CD4-positive, CD25-positive, alpha-beta regulatory T cell (primary cell): ENCODE results near the gene MAGI2. TPM values are rescaled to one million over a fixed set of nuclear protein-coding genes. Genes with fewer than 3 reads are reported as not detected.
"Not testable (repeated sequence)": the region's sequence is repeated elsewhere in the genome, so short reads cannot be mapped to it uniquely, and the experiment has no call there.

ENCODE experiments used
- ATAC-seq, 2 donors: fragments of 150-1000 bp; cut with Tn5 transposase; one replicate each; pipeline ENCODE4 v1.10.0; 2021; ENCODE audit warnings: low read depth in 2 of 2, moderate number of reproducible peaks in 2 of 2, moderate library complexity in 1 of 2
- DNase-seq, 3 donors: peaks; one replicate each; pipeline versions ENCODE4 v3.0.0 to v3.0.0-alpha.2; 2012 to 2022; ENCODE audit warnings: mixed read lengths in 1 of 3
- H3K27ac ChIP-seq: one replicate; pipeline ENCODE4 v1.7.0; 2013; ENCODE audit warnings: mild to moderate bottlenecking, low read length; ENCODE audit not compliant: insufficient read depth, poor library complexity, severe bottlenecking
- H3K27me3 ChIP-seq: one replicate; pipeline ENCODE4 v1.7.0; 2013; ENCODE audit warnings: low read length; ENCODE audit not compliant: control insufficient read depth, insufficient read depth
- H3K36me3 ChIP-seq: one replicate; pipeline ENCODE4 v1.7.0; 2013; ENCODE audit warnings: mild to moderate bottlenecking, low read length, moderate library complexity; ENCODE audit not compliant: control insufficient read depth, insufficient read depth
- H3K4me1 ChIP-seq: 2 replicates; pipeline ENCODE4 v1.7.0; 2013; ENCODE audit warnings: mild to moderate bottlenecking, low read length; ENCODE audit not compliant: insufficient read depth, control insufficient read depth, poor library complexity, severe bottlenecking
- H3K4me3 ChIP-seq: one replicate; pipeline ENCODE4 v1.7.0; 2013; ENCODE audit warnings: low read depth, mild to moderate bottlenecking, low read length, moderate library complexity
- H3K9me3 ChIP-seq, 2 experiments: 1 replicate in 1 of 2; 2 replicates in 1 of 2; pipeline ENCODE4 v1.7.0; 2013; ENCODE audit warnings: low read length in 2 of 2, mild to moderate bottlenecking in 1 of 2, moderate library complexity in 1 of 2; ENCODE audit not compliant: control insufficient read depth in 2 of 2
- H3K27ac Mint-ChIP-seq, 3 donors: one replicate each; pipeline ENCODE4 v1.8.0; 2020 to 2022; ENCODE audit warnings: mild to moderate bottlenecking in 3 of 3, mixed read lengths in 3 of 3, moderate library complexity in 2 of 3
- H3K27me3 Mint-ChIP-seq: one replicate; pipeline ENCODE4 v1.8.0; 2022; ENCODE audit warnings: mild to moderate bottlenecking, mixed read lengths
- H3K36me3 Mint-ChIP-seq: one replicate; pipeline ENCODE4 v1.8.0; 2020; ENCODE audit warnings: mixed read lengths
- H3K4me1 Mint-ChIP-seq, 4 donors: one replicate each; pipeline ENCODE4 v1.8.0; 2020 to 2022; ENCODE audit warnings: mixed read lengths in 4 of 4, mild to moderate bottlenecking in 1 of 4
- H3K4me3 Mint-ChIP-seq, 4 donors: one replicate each; pipeline ENCODE4 v1.8.0; 2020 to 2022; ENCODE audit warnings: mild to moderate bottlenecking in 4 of 4, mixed read lengths in 4 of 4, moderate library complexity in 3 of 4
- H3K9me3 Mint-ChIP-seq, 7 donors: one replicate each; pipeline ENCODE4 v1.8.0; 2020 to 2022; ENCODE audit warnings: mixed read lengths in 7 of 7, mild to moderate bottlenecking in 3 of 7, moderate library complexity in 2 of 7
- polyA plus RNA-seq, 4 donors: library from polyadenylated mRNA; unstranded; fragments of 300-500 nt; fragmentation: Illumina TruSeq; gene quantifications; one replicate each; pipeline ENCODE4 v1.2.3, GENCODE V29; 2021
- total RNA-seq: library from RNA; stranded (reverse); gene quantifications from one replicate; pipeline ENCODE4 v1.2.3, GENCODE V29; 2022

Gene MAGI2
- total and polyA plus RNA-seq, 5 donors from 2014 or later: not detected

DNA sequence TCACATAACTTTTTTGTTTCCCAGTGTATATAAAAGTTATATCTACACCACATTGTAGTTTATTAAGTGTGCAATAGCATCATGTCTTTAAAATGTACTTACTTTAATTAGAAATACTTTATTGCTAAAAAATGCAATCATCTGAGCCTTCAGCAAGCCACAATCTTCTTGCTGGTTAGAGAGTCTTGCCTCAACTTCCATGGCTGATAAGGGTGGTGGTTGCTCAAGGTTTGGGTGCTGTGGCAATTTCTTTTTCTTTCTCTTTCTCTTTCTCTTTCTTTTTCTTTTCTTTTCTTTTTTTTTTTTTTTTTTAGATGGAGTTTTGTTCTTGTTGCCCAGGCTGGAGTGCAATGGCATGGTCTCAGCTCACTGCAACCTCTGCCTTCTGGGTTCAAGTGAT is 360.0 kb downstream of the MAGI2 start:
- no peaks in the 10 kb centered on the region for H3K4me1 Mint-ChIP-seq
- DNase-seq: no peak
- Histone ChIP-seq H3K4me3 (no peak overlapping the region), H3K27me3 (no peaks in the 10 kb centered on the region), H3K4me1 (no peaks in the 10 kb centered on the region), H3K9me3 (no peaks in the 10 kb centered on the region), H3K36me3 (no peaks in the 10 kb centered on the region), H3K27ac (no peak overlapping the region)
- no peak overlapping the region for H3K27ac Mint-ChIP-seq
- H3K9me3 Mint-ChIP-seq: peaks cover 0 to 17% (median 2%) of the 10 kb centered on the region in 7 donors
- ATAC-seq: no peak
- H3K36me3 Mint-ChIP-seq: no peaks in the 10 kb centered on the region
- H3K4me3 Mint-ChIP-seq: no peak overlapping the region
- H3K27me3 Mint-ChIP-seq: no peaks in the 10 kb centered on the region

DNA sequence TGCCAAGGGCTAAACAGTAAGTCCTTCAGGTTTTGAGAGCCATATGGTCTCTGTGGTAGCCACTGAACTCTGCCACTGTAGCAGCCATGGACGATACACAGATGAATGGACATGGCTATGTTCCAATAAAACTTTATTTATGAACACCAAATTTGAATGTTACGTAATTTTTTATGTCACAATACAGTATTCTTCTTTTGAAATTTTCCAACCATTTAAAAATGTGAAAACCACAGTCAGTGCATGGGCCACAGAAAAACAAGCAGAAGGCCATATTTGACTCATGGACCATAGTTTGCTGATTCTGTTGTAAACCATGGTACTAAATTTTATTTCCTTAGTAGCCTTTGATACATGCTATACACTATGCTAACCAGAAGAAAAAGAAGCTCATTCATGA is 361.8 kb downstream of the MAGI2 start:
- no peaks in the 10 kb centered on the region for H3K27me3 ChIP-seq
- Mint-ChIP-seq H3K4me1 (no peaks in the 10 kb centered on the region), H3K9me3 (peaks cover 0 to 20% (median 2%) of the 10 kb centered on the region in 7 donors), H3K36me3 (no peaks in the 10 kb centered on the region), H3K4me3 (no peak overlapping the region), H3K27me3 (no peaks in the 10 kb centered on the region), H3K27ac (no peak overlapping the region)
- no peaks in the 10 kb centered on the region for H3K4me1 ChIP-seq
- ATAC-seq (no peak), DNase-seq (no peak)
- H3K36me3 ChIP-seq: no peaks in the 10 kb centered on the region
- H3K4me3 ChIP-seq: no peak overlapping the region
- no peak overlapping the region for H3K27ac ChIP-seq
- no peaks in the 10 kb centered on the region for H3K9me3 ChIP-seq

DNA sequence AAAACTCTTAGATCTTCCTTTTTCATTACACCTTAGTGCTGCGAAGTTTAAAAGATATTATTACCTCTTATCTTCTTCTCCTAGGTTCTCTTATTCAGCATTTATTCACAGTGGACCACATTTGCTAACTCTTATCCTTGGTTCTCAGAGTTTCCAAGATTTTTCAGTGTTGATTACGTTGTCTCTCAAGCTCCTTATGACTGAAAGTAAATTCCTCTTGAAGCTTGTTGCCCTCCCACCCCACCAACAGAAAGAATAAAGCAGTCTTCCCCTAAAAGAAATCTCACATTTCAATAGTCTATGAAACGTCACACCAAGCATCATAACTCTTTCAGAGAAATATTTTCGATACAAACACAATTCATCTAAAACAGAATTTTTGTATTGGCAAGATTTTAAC is 362.5 kb downstream of the MAGI2 start:
- no peaks in the 10 kb centered on the region for H3K4me1 ChIP-seq
- no peaks in the 10 kb centered on the region for H3K27me3 ChIP-seq
- ATAC-seq (no peak), DNase-seq (no peak)
- H3K9me3 ChIP-seq: no peaks in the 10 kb centered on the region
- peaks cover 0 to 16% (median 2%) of the 10 kb centered on the region in 7 donors for H3K9me3 Mint-ChIP-seq
- no peak overlapping the region for H3K27ac ChIP-seq
- H3K36me3 Mint-ChIP-seq: no peaks in the 10 kb centered on the region
- no peak overlapping the region for H3K27ac Mint-ChIP-seq
- no peaks in the 10 kb centered on the region for H3K27me3 Mint-ChIP-seq
- H3K4me3 Mint-ChIP-seq: no peak overlapping the region
- no peaks in the 10 kb centered on the region for H3K4me1 Mint-ChIP-seq
- no peaks in the 10 kb centered on the region for H3K36me3 ChIP-seq
- no peak overlapping the region for H3K4me3 ChIP-seq

GRCh38 chr7:79090543-79090942 is 362.9 kb downstream of the MAGI2 start:
- Histone ChIP-seq H3K27me3 (no peaks in the 10 kb centered on the region), H3K4me1 (no peaks in the 10 kb centered on the region), H3K36me3 (no peaks in the 10 kb centered on the region), H3K9me3 (no peaks in the 10 kb centered on the region), H3K4me3 (no peak overlapping the region), H3K27ac (no peak overlapping the region)
- Mint-ChIP-seq H3K36me3 (no peaks in the 10 kb centered on the region), H3K27me3 (no peaks in the 10 kb centered on the region), H3K9me3 (peaks cover 0 to 17% (median 2%) of the 10 kb centered on the region in 7 donors), H3K4me3 (no peak overlapping the region), H3K4me1 (no peaks in the 10 kb centered on the region), H3K27ac (no peak overlapping the region)
- ATAC-seq (no peak), DNase-seq (no peak)

- Histone ChIP-seq H3K4me1 (no peaks in the 10 kb centered on the region), H3K36me3 (no peaks in the 10 kb centered on the region), H3K27ac (no peak overlapping the region), H3K9me3 (no peaks in the 10 kb centered on the region), H3K4me3 (no peak overlapping the region), H3K27me3 (no peaks in the 10 kb centered on the region)
- ATAC-seq (no peak), DNase-seq (no peak)
- Mint-ChIP-seq H3K27me3 (no peaks in the 10 kb centered on the region), H3K36me3 (no peaks in the 10 kb centered on the region), H3K27ac (no peak overlapping the region), H3K9me3 (peaks cover 0 to 15% (median 5%) of the 10 kb centered on the region in 7 donors), H3K4me3 (no peak overlapping the region), H3K4me1 (no peaks in the 10 kb centered on the region)
Observed at GRCh38 chr7:79084423-79084822, 369.0 kb downstream of the MAGI2 start.

GRCh38 chr7:79079919-79080554 is 373.4 kb downstream of the MAGI2 start:
- no peaks in the 10 kb centered on the region for H3K27me3 Mint-ChIP-seq
- no peak for DNase-seq

DNA sequence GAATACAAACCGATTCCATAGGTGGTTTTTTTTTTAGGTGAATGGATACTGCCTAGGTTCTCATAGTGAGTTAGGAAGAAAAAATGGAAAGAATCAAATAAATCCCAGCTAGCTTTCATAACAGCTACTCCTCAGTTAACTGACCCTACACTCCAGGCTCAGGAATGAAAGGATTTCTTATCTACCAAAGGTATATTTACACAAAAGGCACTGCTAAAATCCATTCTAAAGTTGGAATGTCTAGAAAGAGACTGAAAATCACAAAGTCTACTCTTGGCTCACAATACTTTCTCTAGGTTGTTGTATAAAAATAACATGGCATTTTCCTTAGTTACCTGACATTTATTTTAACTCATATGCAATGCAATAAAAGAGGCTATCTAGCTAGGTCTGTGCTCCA is 375.2 kb downstream of the MAGI2 start:
- H3K27ac Mint-ChIP-seq: no peak overlapping the region
- H3K27me3 Mint-ChIP-seq: no peaks in the 10 kb centered on the region
- no peak for DNase-seq
- H3K4me3 Mint-ChIP-seq: no peak overlapping the region
- H3K36me3 ChIP-seq: no peaks in the 10 kb centered on the region
- H3K36me3 Mint-ChIP-seq: no peaks in the 10 kb centered on the region
- H3K9me3 ChIP-seq: no peaks in the 10 kb centered on the region
- no peak overlapping the region for H3K27ac ChIP-seq
- no peaks in the 10 kb centered on the region for H3K27me3 ChIP-seq
- H3K4me3 ChIP-seq: no peak overlapping the region
- H3K9me3 Mint-ChIP-seq: peaks cover 0 to 18% (median 7%) of the 10 kb centered on the region in 7 donors
- H3K4me1 ChIP-seq: no peaks in the 10 kb centered on the region
- no peaks in the 10 kb centered on the region for H3K4me1 Mint-ChIP-seq
- no peak for ATAC-seq

More at GRCh38 chr7:79079919-79080554, 373.4 kb downstream of the MAGI2 start:
- Histone ChIP-seq H3K4me3 (no peak overlapping the region), H3K4me1 (no peaks in the 10 kb centered on the region), H3K27me3 (no peaks in the 10 kb centered on the region), H3K9me3 (no peaks in the 10 kb centered on the region), H3K36me3 (no peaks in the 10 kb centered on the region), H3K27ac (no peak overlapping the region)
- Mint-ChIP-seq H3K4me3 (no peak overlapping the region), H3K4me1 (no peaks in the 10 kb centered on the region), H3K9me3 (peaks cover 0 to 10% (median 7%) of the 10 kb centered on the region in 7 donors), H3K27ac (no peak overlapping the region), H3K36me3 (no peaks in the 10 kb centered on the region)
- no peak for ATAC-seq

- not testable (repeated sequence) for H3K36me3 Mint-ChIP-seq, H3K27me3 ChIP-seq, ATAC-seq, DNase-seq, H3K4me1 ChIP-seq, H3K27ac Mint-ChIP-seq, H3K9me3 ChIP-seq, H3K4me1 Mint-ChIP-seq, H3K36me3 ChIP-seq, H3K4me3 ChIP-seq, H3K27me3 Mint-ChIP-seq, H3K27ac ChIP-seq, H3K4me3 Mint-ChIP-seq
- peaks cover 2 to 12% (median 9%) of the 10 kb centered on the region in 7 donors for H3K9me3 Mint-ChIP-seq
Observed at GRCh38 chr7:79071187-79071586, 382.3 kb downstream of the MAGI2 start.
